PC-9 (cell line): ENCODE results near the gene CLASP1. TPM values are rescaled to one million over a fixed set of nuclear protein-coding genes. Genes with fewer than 3 reads are reported as not detected.

Experiments used
- BruUV-seq: library from RNA; stranded (reverse); fragments of 400-500 nt; replicated peaks from 2 replicates; lab custom pipeline; 2021; lab: Mats Ljungman, UMichigan
- CTCF ChIA-PET: fragments of 300-600 bp; sonication (Branson Sonifier 250); formaldehyde crosslinking; loops from one replicate; lab custom pipeline; 2022; ENCODE audit warnings: antibody characterized with exemption; lab: Charles Lee
- POLR2A ChIA-PET: fragments of 300-600 bp; sonication (Branson Sonifier 250); formaldehyde crosslinking; loops from one replicate; lab custom pipeline; 2022; ENCODE audit warnings: antibody characterized with exemption; ENCODE audit not compliant: unreplicated experiment; lab: Charles Lee
- DNase-seq, 2 experiments: peaks; one replicate each; pipeline versions ENCODE4 v3.0.0 to v3.0.0-alpha.2; 2015 to 2022; ENCODE audit warnings: mixed read lengths in 1 of 2
- H2AFZ ChIP-seq: fragments of 200-600 bp; sonication (generic); 2 replicates; pipeline ENCODE4 v1.8.1; 2017; ENCODE audit warnings: antibody characterized with exemption
- H3F3A ChIP-seq: fragments of 200-600 bp; sonication (generic); 2 replicates; pipeline ENCODE4 v1.8.1; 2017; ENCODE audit warnings: antibody characterized with exemption, mild to moderate bottlenecking, low read depth; ENCODE audit not compliant: insufficient read depth
- H3K27ac ChIP-seq: fragments of 200-600 bp; sonication (generic); 2 replicates; pipeline ENCODE4 v1.6.1; 2016; ENCODE audit warnings: mixed run types
- H3K27me3 ChIP-seq: fragments of 200-600 bp; sonication (generic); 2 replicates; pipeline ENCODE4 v1.6.1; 2016; ENCODE audit warnings: low read depth, mixed run types; ENCODE audit not compliant: insufficient read depth
- H3K36me3 ChIP-seq: fragments of 200-600 bp; sonication (generic); 2 replicates; pipeline ENCODE4 v1.6.1; 2016; ENCODE audit warnings: low read depth, mixed run types
- H3K4me1 ChIP-seq: fragments of 200-600 bp; sonication (generic); replicated peaks from 2 replicates; pipeline ENCODE4 v1.6.1; 2016; ENCODE audit warnings: mixed run types; ENCODE audit not compliant: insufficient read depth
- H3K4me2 ChIP-seq: fragments of 200-600 bp; sonication (generic); 2 replicates; pipeline ENCODE4 v1.6.1; 2017; ENCODE audit warnings: mixed run types
- H3K4me3 ChIP-seq: fragments of 200-600 bp; sonication (generic); 2 replicates; pipeline ENCODE4 v1.6.1; 2016; ENCODE audit warnings: mixed run types
- H3K79me2 ChIP-seq: fragments of 200-600 bp; sonication (generic); 2 replicates; pipeline ENCODE4 v1.6.1; 2017; ENCODE audit warnings: low read depth, mixed run types
- H3K9me2 ChIP-seq: fragments of 200-600 bp; sonication (generic); 2 replicates; pipeline ENCODE4 v1.8.1; 2017; ENCODE audit warnings: mild to moderate bottlenecking; ENCODE audit not compliant: insufficient read depth
- H3K9me3 ChIP-seq: fragments of 200-600 bp; sonication (generic); 2 replicates; pipeline ENCODE4 v1.8.1; 2016; ENCODE audit warnings: low read depth; ENCODE audit not compliant: insufficient read depth
- H4K20me1 ChIP-seq: fragments of 200-600 bp; sonication (generic); 2 replicates; pipeline ENCODE4 v1.8.1; 2017; ENCODE audit not compliant: insufficient read depth
- CTCF ChIP-seq: fragments of 200-600 bp; sonication (generic); conservative IDR thresholded peaks from 2 replicates; pipeline ENCODE4 v1.6.1; 2017; ENCODE audit warnings: mixed run types, antibody characterized with exemption, mild to moderate bottlenecking, moderate library complexity
- EZH2 ChIP-seq: fragments of 200-600 bp; sonication (generic); IDR thresholded peaks from 2 replicates; pipeline ENCODE4 v1.8.0; 2017; ENCODE audit warnings: antibody characterized with exemption, low read depth
- intact Hi-C: fragments of 100-400 bp; cut with micrococcal nuclease; formaldehyde crosslinking; loops from one replicate; pipeline ENCODE4 v1.10.0; 2022; ENCODE audit not compliant: unreplicated experiment
- total RNA-seq: library from RNA; stranded (reverse); gene quantifications from 2 replicates; pipeline ENCODE4 v1.2.3, GENCODE V29; 2021

The CLASP1 gene
- total RNA-seq, 1 experiment from 2014 or later = 61.8 TPM

- no peak overlapping the region for H3K27ac ChIP-seq
- no peak overlapping the region for H2AFZ ChIP-seq
- intact Hi-C loops = no loop called here
- TF ChIP-seq CTCF (no peak), EZH2 (no peak)
- H3F3A ChIP-seq = no peaks in the 10 kb centered on the region
- H3K27me3 ChIP-seq = no peaks in the 10 kb centered on the region
- H3K79me2 ChIP-seq = peaks cover 49% of the 10 kb centered on the region
- CTCF ChIA-PET = no interaction called here
- BruUV-seq = no TSS peak
- no peaks in the 10 kb centered on the region for H3K9me2 ChIP-seq
- DNase-seq = no peak
- no peaks in the 10 kb centered on the region for H3K9me3 ChIP-seq
- H3K4me3 ChIP-seq = no peak overlapping the region
- POLR2A ChIA-PET = no interaction called here
- H4K20me1 ChIP-seq = peaks cover 17% of the 10 kb centered on the region; the same call in 1 of the 2 replicates
- H3K4me1 ChIP-seq = no peaks in the 10 kb centered on the region
- H3K4me2 ChIP-seq = no peak overlapping the region
- no peaks in the 10 kb centered on the region for H3K36me3 ChIP-seq
Observed at GRCh38 chr2:121547646-121548045, 101.6 kb downstream of the CLASP1 start.

GRCh38 chr2:121545913-121546312 is 103.3 kb downstream of the CLASP1 start:
- ChIA-PET CTCF (no interaction called here), POLR2A (no interaction called here)
- no peaks in the 10 kb centered on the region for H3K9me2 ChIP-seq
- TF ChIP-seq EZH2 (no peak), CTCF (no peak)
- BruUV-seq = no TSS peak
- intact Hi-C loops = no loop called here
- no peaks in the 10 kb centered on the region for H3K9me3 ChIP-seq
- no peaks in the 10 kb centered on the region for H3K4me1 ChIP-seq
- peaks cover 13% of the 10 kb centered on the region; the same call in 1 of the 2 replicates for H4K20me1 ChIP-seq
- no peak overlapping the region for H3K27ac ChIP-seq
- no peak overlapping the region for H3K4me2 ChIP-seq
- no peaks in the 10 kb centered on the region for H3K36me3 ChIP-seq
- DNase-seq = no peak
- H3F3A ChIP-seq = no peaks in the 10 kb centered on the region
- no peaks in the 10 kb centered on the region for H3K27me3 ChIP-seq
- no peak overlapping the region for H3K4me3 ChIP-seq
- no peak overlapping the region for H2AFZ ChIP-seq
- H3K79me2 ChIP-seq = peaks cover 44% of the 10 kb centered on the region

- H4K20me1 ChIP-seq = peaks cover 13% of the 10 kb centered on the region; the same call in 1 of the 2 replicates
- no peak for TF ChIP-seq EZH2
- no peaks in the 10 kb centered on the region for H3K4me1 ChIP-seq
- no peaks in the 10 kb centered on the region for H3K9me2 ChIP-seq
- no peak overlapping the region for H3K4me3 ChIP-seq
- ChIA-PET CTCF (no interaction called here), POLR2A (no interaction called here)
- intact Hi-C loops = no loop called here
- H3K27ac ChIP-seq = no peak overlapping the region
- DNase-seq = no peak
- H3K4me2 ChIP-seq = no peak overlapping the region
- H3K27me3 ChIP-seq = no peaks in the 10 kb centered on the region
- no peak overlapping the region for H2AFZ ChIP-seq
- no peaks in the 10 kb centered on the region for H3F3A ChIP-seq
- peaks cover 39% of the 10 kb centered on the region for H3K79me2 ChIP-seq
- no peaks in the 10 kb centered on the region for H3K36me3 ChIP-seq
- no peaks in the 10 kb centered on the region for H3K9me3 ChIP-seq
- no TSS peak for BruUV-seq
Observed at GRCh38 chr2:121545257-121545656, 104.0 kb downstream of the CLASP1 start.

GRCh38 chr2:121541495-121541894 is 107.8 kb downstream of the CLASP1 start:
- no peak for TF ChIP-seq CTCF
- TF ChIP-seq EZH2 = no peak
- H3K27ac ChIP-seq = no peak overlapping the region
- ChIA-PET POLR2A (no interaction called here), CTCF (no interaction called here)
- peaks cover 13% of the 10 kb centered on the region; the same call in 1 of the 2 replicates for H4K20me1 ChIP-seq
- H3K4me2 ChIP-seq = no peak overlapping the region
- H2AFZ ChIP-seq = no peak overlapping the region
- H3K36me3 ChIP-seq = no peaks in the 10 kb centered on the region
- no peaks in the 10 kb centered on the region for H3K4me1 ChIP-seq
- H3K9me2 ChIP-seq = no peaks in the 10 kb centered on the region
- DNase-seq = no peak
- BruUV-seq = no TSS peak
- H3K9me3 ChIP-seq = no peaks in the 10 kb centered on the region
- intact Hi-C loops = no loop called here
- H3F3A ChIP-seq = no peaks in the 10 kb centered on the region
- H3K79me2 ChIP-seq = peaks cover 35% of the 10 kb centered on the region
- no peak overlapping the region for H3K4me3 ChIP-seq
- no peaks in the 10 kb centered on the region for H3K27me3 ChIP-seq
